ENCODE data around the gene TMPRSS15. TPM values are rescaled to one million over a fixed set of nuclear protein-coding genes. Genes with fewer than 3 reads are reported as not detected.
"Not testable (repeated sequence)": the region's sequence is repeated elsewhere in the genome, so short reads cannot be mapped to it uniquely, and the experiment has no call there.

Gene TMPRSS15
- polyA plus RNA-seq (ENCODE audit: insufficient read length): 0.50 TPM
- long read RNA-seq, donor 1: 0 reads
- long read RNA-seq, donor 2: 0 reads
- long read RNA-seq, donor 3: 0 reads
- long read RNA-seq, donor 4: 0 reads
- long read RNA-seq, donor 5: 0 reads
- long read RNA-seq, donor 6: 0 reads
- long read RNA-seq, donor 7: 0 reads
- long read RNA-seq, donor 8: 0 reads

DNA sequence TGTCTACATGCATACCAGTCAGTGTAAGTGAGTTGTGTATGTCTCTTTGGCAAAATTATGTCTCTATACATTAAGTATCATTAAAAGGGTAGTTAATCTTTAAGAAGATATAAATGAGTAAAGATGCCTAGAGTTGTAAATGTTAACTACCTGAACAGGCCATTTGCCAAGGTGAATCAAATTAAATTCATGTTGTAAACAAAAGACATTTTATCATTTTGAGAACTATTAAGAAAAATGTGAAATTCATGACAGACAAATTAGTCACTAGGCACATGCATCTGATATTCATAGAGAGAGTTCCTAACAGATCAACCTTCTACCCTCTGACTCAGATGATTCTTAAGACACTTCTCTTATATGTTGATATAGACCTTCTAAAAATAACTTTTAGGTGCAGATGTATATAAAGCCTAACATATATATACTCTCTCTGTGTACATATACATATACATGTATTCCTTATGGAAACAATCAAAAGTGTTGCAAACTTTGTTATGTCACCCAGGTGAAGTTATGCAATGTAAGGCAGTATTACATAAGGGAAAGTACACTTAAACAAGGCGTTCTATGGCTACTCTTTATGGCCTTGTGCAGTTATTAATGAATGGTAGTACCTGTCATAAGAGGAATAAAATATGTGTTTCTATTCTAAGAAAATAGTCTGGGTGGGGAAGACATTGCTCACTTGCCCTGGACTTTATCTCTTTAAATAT, at the start of gene TMPRSS15:
TMPRSS15 (minus strand) TSS at position 51 of the 716 bp plus-strand sequence. CDS start 163 bp downstream, outside the sequence.
- no peak for DNase-seq

- DNase-seq: no peak
These were observed 48.1 kb upstream of the TMPRSS15 start for GRCh38 chr21:18451670-18452069.

- DNase-seq: no peak
These were observed 46.3 kb upstream of the TMPRSS15 start for GRCh38 chr21:18449605-18450550.

DNA sequence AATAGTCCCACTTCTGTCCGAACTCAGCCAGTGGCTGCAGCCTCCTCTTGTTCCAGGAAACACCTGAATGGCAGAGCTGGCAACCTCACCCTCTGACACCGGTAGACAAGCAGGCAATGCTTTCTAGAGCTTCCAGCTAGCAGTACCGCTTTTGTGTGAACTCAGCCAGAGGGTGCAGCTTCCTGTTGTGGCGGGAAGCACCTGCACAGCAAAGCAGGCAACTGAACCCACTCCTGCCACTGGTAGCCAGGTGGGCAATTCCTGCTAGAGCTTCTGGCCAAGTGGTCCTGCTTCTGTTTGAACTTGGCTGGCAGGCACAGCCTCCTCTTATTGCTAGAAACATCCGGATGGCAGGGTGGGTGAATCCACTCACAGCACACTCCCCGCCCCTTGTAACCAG, 40.1 kb upstream of the TMPRSS15 start:
- no peak for DNase-seq

- no peak for DNase-seq
These were observed 39.5 kb upstream of the TMPRSS15 start for GRCh38 chr21:18443085-18443484.

GRCh38 chr21:18430341-18430740, 26.8 kb upstream of the TMPRSS15 start:
- no peak for DNase-seq

- no peak for DNase-seq
These were observed 20.7 kb upstream of the TMPRSS15 start for GRCh38 chr21:18424276-18424675.

DNA sequence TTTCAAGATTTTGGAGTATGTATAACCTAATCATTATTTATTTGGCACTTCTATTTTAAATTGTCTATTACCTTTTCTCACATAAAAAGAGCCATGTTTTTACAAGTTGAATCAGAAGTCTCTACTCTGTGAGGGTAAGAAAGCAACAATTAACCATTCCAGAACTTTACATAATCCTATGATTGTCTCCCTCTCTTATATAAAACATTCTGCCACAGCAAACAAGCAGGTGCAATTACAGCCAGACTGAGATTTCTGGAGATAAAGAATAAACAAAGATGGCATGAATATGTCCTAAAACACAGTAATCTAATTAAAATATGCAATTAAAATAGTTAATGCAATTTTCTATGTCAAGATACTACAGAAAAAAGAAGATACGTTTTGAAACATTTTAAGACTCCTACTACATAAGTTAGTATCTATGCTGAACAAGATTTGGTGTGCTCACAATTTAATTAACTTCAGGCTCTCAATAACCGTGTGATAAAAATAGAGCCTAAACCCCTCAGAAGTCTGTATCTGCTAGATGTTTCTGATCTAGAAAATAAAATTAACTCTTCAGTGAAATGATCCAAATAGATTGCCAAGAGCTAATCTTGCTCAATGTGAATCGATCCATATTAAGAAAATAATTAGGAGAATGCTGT, 13.7 kb upstream of the TMPRSS15 start:
- DNase-seq: no peak

DNA sequence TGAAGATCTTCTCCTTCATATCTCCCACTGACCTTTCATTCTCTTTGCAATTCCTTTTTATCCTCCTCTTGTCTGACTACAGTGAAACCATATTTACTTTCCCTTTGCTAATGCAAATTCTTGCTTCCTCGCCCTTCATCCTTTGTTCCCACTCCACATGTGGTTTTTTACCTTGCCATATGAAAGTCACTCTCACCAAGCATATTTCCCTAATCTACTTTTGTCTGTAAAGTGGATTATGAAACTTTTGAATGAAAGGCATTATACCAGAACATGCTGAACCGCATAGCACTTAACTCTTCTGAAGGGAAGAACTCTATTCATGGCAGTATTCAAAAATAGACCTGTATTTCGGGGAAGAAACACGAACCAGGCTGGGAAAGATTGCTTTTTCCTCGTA, 8.0 kb upstream of the TMPRSS15 start:
- no peak for DNase-seq

DNA sequence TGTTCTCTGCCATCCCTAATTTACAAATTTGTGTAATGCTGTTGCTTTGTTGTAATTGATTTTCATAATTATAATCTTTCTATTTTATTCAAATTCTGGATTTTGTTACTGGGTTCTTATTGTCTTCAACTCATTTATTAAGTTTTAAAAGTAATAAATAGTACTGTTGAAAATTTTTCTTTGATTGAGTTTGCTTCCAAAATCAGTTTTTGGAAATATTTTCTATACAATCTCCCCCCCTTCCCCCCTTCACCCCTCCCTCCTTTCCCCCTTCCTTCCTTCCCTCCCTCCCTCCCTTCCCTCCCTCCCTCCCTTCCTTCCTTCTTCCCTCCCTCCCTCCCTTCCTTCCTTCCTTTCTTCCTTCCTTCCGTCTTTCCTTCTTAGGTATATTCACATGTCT, 6.0 kb upstream of the TMPRSS15 start:
- DNase-seq: no peak

- no peak for DNase-seq
These were observed 4.7 kb downstream of the TMPRSS15 start for GRCh38 chr21:18398843-18399242.

GRCh38 chr21:18387994-18388393, 15.6 kb downstream of the TMPRSS15 start:
- no peak for DNase-seq

DNA sequence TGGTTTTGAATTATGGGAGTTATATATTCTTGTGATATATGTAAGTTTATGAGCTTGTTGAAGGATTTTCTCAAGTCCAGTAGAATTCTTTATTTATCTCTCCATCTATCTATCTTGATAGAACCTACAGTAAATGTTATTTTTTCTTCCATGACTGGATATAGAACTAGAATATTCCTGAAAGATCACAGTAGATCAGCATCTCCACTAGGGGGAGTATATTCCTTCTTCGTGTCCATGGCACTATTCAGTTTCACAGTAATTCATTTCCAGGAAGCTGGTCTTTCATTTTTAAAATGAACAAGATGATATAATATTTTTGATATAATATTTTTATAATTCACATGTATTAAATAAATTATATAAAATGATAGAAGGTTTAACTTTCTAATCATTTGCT, 18.8 kb downstream of the TMPRSS15 start:
- peak; percentile 7 for DNase-seq

DNA sequence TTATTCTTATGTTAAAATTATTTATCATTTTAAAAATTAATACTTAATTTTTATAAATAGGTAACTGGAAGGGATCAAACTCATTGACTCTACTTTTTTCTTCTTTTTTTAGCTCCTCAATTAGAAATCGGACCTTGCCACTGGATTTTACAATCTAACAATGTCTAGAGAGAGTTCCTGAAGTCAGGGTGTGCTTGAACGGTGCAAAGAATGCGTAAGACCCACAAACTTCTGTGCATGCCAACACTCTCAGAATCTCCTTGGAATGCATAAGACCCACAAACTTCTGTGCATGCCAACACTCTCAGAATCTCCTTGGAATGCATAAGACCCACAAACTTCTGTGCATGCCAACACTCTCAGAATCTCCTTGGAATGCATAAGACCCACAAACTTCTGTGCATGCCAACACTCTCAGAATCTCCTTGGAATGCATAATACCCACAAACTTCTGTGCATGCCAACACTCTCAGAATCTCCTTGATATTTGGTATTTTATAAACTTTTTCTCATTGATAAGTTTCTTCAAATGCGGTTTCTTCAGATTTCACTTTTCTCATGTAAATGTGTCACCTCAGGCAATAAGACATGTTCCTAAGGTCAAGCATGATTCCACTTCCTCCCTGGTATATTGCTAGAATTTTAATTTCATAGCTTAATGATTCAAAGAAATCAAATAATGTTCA, 20.5 kb downstream of the TMPRSS15 start:
- not testable (repeated sequence) for DNase-seq

DNA sequence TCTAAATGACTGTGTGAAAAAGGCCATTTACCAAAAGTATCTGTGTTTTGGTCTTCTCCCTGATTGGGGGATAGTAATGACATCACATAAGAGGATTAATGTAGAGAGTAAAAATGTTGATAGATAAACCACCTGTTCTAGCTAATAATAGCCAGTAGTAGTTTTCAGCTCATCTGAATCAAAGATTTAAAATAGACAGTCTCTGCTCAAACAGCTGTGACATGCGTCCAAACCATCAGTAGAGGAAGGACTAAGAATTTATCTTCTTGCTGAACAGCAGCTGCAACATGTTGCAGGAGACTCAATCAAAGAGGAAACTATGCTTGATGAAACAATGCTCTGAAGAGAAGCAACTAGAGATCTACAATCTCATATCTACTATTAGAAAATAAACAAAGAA, 21.4 kb downstream of the TMPRSS15 start:
- no peak for DNase-seq

DNA sequence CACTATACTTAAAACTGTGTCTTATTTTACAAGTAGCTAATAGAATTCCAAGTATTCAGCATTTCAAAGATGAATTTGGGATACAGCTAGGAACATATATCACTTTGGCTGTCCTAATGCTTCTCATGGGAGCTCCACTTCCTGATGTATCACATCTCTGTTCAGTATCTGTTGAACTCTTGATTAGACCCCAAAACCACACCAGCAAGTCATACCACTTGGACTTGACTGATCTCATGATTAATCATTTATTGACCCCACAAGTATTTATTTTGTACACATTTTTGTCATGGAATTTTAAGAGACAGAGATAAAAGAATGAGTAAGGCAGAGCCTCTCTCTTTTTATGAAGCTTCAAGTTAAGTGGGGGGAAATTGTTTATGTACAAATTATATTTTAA, 30.0 kb downstream of the TMPRSS15 start:
- DNase-seq: no peak

GRCh38 chr21:18370301-18370700, 33.3 kb downstream of the TMPRSS15 start:
- no peak for DNase-seq

DNA sequence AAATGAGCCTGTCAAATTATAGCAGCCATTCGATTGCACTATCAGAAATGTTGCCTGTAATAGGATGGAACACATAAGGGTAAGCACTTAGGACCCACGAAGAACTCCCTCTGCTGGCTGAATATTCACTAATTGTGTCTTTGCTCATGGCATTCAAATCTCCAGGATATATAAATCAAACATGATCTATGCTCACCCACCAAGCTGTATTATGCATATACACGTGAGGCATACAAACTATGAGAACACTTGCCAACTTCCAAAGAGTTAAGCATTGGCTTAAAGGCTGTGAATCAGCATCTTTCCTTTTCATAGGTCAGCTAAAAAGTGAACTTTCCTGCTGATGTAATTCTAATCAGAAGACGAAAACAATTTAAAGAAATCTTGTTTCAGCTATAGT, 34.5 kb downstream of the TMPRSS15 start:
- peak; percentile 20 for DNase-seq

DNA sequence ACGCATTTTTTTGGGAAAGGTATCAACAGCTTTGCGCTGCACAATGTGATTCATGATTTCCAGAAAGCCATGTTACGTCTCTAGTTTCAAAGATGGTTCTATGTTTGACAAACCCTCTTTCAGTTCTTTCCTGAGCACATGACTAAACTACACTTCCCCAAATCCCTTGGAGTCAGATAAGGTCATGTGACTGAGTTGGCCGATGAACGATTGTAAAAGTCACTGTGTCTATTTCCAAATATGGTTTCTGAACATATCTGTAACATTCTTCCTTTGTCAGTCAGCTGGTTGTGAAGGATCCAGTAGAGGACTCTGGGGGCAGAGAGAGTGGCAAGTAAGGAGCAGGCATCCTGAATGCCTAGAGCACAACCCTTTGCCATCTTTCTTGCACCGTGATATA, 35.4 kb downstream of the TMPRSS15 start:
- DNase-seq: no peak

DNA sequence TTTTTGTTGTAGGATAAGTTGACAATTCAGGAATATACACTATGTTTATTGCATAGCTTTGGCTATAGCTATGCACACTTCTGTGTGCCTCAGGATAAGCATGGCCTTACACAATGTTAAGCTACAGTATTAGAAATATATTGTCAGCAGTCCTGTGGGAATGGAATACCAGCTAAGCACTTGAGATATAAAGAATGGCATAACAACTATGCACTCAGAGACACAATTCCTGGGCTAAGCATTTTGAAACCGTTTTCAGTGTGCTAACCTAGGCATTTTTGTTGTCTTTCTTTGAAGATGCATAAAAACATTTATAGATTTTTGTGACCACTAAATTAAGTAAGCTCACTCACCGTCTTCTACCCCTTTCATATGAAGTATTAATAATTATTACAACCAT, 46.8 kb downstream of the TMPRSS15 start:
- no peak for DNase-seq

GRCh38 chr21:18354947-18355346, 48.6 kb downstream of the TMPRSS15 start:
- DNase-seq: no peak

- no peak for DNase-seq
These were observed 53.4 kb downstream of the TMPRSS15 start for GRCh38 chr21:18350216-18350615.

Measured in left kidney (tissue), 8 donors.